ENCODE results near the gene HILPDA.

The HILPDA gene, protein sequence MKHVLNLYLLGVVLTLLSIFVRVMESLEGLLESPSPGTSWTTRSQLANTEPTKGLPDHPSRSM

DNA sequence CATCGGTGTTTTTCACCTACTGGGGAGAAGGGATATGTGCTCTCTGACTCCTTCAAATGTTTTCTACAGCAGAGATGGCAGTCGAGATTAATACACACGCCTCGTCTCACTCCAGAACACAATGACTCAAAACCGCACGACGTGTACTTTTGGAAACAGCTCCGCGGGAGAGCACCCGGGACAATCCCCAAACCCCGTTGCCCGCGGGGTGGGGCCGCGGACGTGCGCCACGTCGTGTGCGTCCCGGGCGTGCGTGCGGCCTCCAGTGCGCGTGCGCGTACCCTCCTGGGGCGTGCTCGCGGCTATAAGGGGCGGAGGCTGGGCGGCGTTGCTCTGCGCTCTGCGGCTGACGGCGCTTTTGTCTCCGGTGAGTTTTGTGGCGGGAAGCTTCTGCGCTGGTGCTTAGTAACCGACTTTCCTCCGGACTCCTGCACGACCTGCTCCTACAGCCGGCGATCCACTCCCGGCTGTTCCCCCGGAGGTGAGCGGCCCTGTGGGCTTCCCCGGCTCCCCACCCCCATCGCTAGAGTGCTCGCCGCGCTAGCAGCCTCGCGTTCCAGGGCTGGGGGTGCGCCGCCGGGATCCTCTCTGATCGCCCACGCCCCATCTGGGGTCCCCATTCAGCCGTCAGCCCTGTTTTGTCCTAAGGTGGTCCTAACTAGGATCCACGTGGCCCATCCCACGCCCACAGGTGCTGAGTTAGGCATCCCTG, at the start of gene HILPDA:
Gene HILPDA, plus strand, starts transcription at position 336 of the 712 bp plus-strand sequence. CDS start 1,391 bp downstream, outside the sequence.
- H3K27ac ChIP-seq = peak within 1 kb of the TSS; percentile 87
- peaks cover 31% of the 10 kb centered on the region for H3K36me3 ChIP-seq (ENCODE audit: insufficient read depth, low read length)
- peak within 1 kb of the TSS; percentile 89 for H3K4me3 ChIP-seq
- DNase-seq (ENCODE audit: low read depth, low spot score) = peak; percentile 52
- H3K9me3 ChIP-seq (ENCODE audit: low read depth, low read length) = no peaks in the 10 kb centered on the region
- TF ChIP-seq FOXP2 (optimal IDR thresholded peaks at IDR 0.05; ENCODE audit: control extremely low read depth, extremely low read length, insufficient read depth) (peak; percentile 83), POLR2AphosphoS5 (IDR thresholded peaks at IDR 0.05; ENCODE audit: borderline replicate concordance, low read depth, low read length) (peak; percentile 98), EZH2 (IDR thresholded peaks at IDR 0.05) (no peak)
- H3K9ac ChIP-seq (ENCODE audit: insufficient read length) = peak within 1 kb of the TSS; percentile 92

DNA sequence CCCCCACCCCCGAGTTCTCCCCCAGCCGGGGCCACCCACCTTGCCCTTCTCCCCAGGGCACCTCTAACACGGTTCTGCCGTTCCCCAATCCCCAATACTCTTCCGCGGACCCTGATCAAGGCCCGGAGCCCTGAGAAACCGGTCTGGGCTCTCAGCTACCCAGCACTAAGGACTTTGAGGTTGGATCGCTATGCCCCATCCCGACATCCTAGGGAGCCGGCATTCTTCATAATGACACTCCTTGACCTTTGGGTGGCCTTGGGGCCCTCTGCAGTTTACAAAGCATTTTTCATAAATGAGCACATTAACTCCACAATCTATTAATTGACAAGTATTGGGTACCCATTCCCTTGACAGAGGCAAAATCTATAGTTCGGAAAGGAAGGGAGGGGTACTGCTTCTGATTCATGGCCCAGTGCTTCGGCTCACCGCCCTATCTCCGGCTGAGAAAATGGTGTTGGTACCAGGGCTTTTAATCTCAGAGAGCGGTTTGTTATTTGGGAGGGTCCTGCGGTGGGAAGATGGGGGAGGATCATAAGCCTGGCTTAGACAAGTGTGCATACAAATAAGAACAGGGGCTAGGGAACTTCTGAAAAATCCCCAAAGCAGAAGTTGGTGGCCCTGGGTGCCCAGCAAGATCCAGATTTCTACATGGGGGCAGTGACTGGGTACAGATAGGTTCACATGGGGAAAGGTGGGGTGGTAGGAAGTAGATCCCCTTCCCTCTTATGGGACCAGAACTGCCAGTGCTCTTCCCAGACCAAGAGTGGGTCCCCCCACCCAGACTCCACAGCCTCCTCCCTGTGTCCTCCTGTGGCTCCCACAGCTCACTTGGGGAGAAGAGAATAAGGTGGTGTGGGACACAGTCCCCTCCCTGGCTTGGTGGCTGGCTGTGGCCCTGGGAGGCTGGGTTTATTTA, 49.1 kb upstream of the HILPDA start:
- Histone ChIP-seq H3K9ac (ENCODE audit: insufficient read length) (no peak overlapping the region), H3K4me3 (peak overlapping the region; percentile 42), H3K36me3 (ENCODE audit: insufficient read depth, low read length) (peaks cover 18% of the 10 kb centered on the region; the same call in 1 of the 2 replicates), H3K9me3 (ENCODE audit: low read depth, low read length) (no peaks in the 10 kb centered on the region), H3K27ac (peak overlapping the region; percentile 80)
- TF ChIP-seq FOXP2 (optimal IDR thresholded peaks at IDR 0.05; ENCODE audit: control extremely low read depth, extremely low read length, insufficient read depth) (no peak), POLR2AphosphoS5 (IDR thresholded peaks at IDR 0.05; ENCODE audit: borderline replicate concordance, low read depth, low read length) (no peak), EZH2 (IDR thresholded peaks at IDR 0.05) (no peak)
- DNase-seq (ENCODE audit: low read depth, low spot score) = no peak

DNA sequence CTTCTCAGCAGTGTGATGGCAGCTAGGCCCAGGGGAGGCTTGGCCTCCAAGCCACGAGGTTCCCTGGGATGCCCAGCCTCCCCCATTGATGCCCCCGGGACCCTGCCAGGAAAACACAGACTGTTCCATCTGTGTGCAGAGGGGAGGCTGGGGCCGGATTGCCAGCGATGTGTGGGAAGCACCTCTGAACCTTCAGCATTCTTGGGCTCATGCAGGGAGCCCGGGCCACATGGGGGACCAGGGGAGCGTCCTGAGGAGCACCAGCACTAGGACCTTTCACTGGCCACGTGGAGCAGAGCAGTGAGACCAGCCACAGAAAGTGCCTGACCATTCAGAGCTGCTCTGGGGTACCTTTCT, 48.5 kb upstream of the HILPDA start:
- no peak for TF ChIP-seq POLR2AphosphoS5 (IDR thresholded peaks at IDR 0.05; ENCODE audit: borderline replicate concordance, low read depth, low read length)
- TF ChIP-seq FOXP2 (optimal IDR thresholded peaks at IDR 0.05; ENCODE audit: control extremely low read depth, extremely low read length, insufficient read depth) = no peak
- no peak for TF ChIP-seq EZH2 (IDR thresholded peaks at IDR 0.05)
- no peak overlapping the region for H3K9ac ChIP-seq (ENCODE audit: insufficient read length)

DNA sequence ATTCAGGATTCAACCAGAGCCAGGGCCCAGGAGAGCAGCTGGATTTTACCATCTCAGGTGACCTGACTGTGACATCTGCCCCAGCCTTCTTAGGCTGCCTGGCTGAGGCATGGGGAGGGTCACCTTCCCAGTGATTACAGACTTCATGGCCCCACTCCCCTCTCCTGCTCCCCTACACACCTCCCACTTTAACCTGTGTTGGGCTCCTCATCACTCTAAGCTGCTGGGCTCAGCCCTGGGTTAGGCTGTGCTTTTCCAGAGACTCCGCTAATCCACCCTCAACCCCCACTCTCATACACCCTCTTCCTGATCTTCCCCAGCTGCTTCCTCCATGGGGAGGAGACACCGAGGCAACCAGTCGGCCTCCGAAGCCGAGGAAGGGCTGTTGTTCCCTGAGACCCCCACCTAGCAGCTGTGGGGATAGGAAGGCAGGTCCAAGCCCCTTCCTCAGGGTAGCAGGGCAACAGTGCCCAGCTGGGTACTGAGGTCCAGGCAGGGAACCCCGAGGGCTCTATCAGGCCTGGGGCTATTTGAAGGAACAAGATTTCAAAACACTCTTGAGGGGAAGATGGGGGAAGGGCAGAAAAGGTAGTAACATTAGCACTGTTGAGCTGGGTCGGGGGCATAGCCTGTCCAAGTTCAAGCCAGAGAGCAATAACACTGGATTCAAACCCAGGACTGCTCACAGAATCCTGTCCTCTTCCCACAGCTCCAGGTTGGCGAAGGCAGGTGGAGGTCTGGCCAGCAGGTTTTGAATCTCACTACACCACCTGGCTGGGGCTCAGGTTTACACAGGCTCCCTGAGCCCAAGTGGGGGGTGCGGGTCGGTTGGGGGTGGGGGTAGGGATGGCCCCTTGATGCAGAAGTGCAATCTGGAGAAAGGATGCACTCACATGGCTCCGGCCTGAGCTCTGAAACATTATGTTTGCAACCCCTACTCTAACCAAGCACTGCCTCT, 47.6 kb upstream of the HILPDA start:
- H3K36me3 ChIP-seq (ENCODE audit: insufficient read depth, low read length) = peaks cover 6% of the 10 kb centered on the region; the same call in 1 of the 2 replicates
- DNase-seq (ENCODE audit: low read depth, low spot score) = no peak
- peak overlapping the region; percentile 98 for H3K4me3 ChIP-seq
- TF ChIP-seq FOXP2 (optimal IDR thresholded peaks at IDR 0.05; ENCODE audit: control extremely low read depth, extremely low read length, insufficient read depth) (peak; percentile 8), EZH2 (IDR thresholded peaks at IDR 0.05) (no peak)
- H3K9me3 ChIP-seq (ENCODE audit: low read depth, low read length) = no peaks in the 10 kb centered on the region
- no peak overlapping the region; the same call in 1 of the 2 replicates for H3K27ac ChIP-seq
- H3K9ac ChIP-seq (ENCODE audit: insufficient read length) = no peak overlapping the region

More for the DNA sequence above, 48.5 kb upstream of the HILPDA start:
- Histone ChIP-seq H3K36me3 (ENCODE audit: insufficient read depth, low read length) (peaks cover 14% of the 10 kb centered on the region; the same call in 1 of the 2 replicates), H3K27ac (peak overlapping the region; percentile 80; the same call in 1 of the 2 replicates), H3K4me3 (no peak overlapping the region; the same call in 1 of the 2 replicates), H3K9me3 (ENCODE audit: low read depth, low read length) (no peaks in the 10 kb centered on the region)
- DNase-seq (ENCODE audit: low read depth, low spot score) = no peak

DNA sequence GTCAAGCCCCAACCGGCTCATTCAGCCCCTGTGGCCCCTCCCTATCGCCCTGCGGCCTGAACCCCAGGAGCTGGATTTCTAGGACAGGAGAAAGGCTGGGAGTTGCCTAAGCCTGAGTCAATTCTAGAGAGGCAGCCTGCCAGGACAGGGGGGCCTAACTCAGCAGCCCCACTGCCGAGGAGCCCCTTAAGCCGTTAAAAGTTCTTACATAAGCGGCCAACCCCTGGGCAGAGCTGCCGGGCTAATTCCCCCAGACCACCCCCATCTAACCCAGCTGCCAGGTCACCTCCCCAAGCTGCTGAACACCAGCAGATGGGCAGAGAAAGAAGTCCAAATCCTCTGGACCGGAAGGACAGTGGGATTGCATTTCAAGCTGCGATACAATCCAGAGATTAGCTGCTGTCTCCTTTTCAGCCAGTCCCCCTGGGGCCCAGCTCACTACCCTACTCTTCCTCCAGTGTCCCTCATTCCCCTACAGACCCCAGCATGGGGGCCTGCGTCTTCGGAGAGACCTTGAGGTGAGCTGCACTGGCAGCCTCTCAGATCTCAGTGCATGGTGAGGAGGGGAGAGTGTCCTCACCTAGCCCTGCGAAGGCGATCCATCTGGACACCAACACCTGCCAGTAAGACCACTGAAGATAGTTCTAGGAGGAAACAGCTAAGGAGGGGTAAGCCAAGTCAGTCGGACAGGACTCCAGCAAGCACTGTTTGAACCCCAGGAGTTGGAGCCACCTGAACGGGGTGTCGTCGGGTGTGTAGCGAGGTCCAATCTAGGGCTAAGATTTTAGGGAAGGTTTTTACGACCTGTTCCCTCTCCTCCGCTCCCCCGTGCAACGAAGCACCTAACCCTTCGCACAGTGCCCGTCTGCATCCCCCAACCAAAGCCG, 46.7 kb upstream of the HILPDA start:
- Histone ChIP-seq H3K27ac (no peak overlapping the region), H3K4me3 (peak overlapping the region; percentile 98), H3K9me3 (ENCODE audit: low read depth, low read length) (no peaks in the 10 kb centered on the region), H3K9ac (ENCODE audit: insufficient read length) (peak overlapping the region; percentile 51), H3K36me3 (ENCODE audit: insufficient read depth, low read length) (no peaks in the 10 kb centered on the region)
- TF ChIP-seq POLR2AphosphoS5 (IDR thresholded peaks at IDR 0.05; ENCODE audit: borderline replicate concordance, low read depth, low read length) (no peak), EZH2 (IDR thresholded peaks at IDR 0.05) (no peak), FOXP2 (optimal IDR thresholded peaks at IDR 0.05; ENCODE audit: control extremely low read depth, extremely low read length, insufficient read depth) (no peak)
- no peak for DNase-seq (ENCODE audit: low read depth, low spot score)

DNA sequence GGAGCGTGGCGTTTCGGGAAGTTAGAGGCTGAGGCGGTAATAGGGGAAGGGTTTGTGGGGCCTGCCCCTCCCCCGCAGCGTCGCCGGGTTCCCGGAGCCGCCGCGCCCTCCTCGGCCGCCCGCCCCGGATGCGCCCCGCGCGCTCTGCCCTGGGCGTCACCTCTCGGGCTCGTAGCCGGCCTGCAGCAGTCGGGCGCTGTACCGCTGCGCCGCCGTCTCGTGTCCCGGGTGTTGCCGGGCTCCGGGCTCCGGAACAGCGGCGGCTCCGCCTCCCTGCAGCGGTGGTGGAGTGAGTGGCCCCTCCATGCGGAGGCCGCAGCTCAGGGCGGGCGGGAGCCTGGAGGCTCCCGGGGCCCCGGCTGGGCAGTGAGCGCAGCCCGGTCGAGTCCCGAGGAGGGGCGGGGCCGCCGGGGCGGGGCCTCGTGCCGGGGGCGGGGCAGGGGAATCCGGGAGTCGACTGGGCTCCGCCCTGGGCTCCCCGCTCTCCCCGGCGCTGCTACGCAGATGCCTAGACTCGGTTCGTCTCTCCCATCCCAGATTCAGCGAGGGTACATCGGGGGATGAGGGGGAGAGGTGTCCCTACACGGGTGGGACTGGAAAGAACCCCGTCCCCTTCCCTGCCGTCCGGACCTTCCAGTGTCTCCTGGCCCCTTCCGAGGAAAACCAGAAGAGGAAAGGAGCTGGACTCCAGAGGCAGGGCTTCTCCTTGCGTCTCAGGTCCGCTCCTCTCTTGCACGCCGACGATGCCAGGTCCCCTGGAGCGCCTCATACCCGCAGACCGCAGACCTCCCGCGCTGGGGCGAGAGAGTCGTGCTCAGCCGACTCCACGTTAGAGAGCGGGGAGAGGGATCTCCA, 45.9 kb upstream of the HILPDA start, which contains the start of gene IMPDH1:
Gene IMPDH1, minus strand, starts transcription at position 387 of the 855 bp plus-strand sequence. Its CDS starts 81 bp downstream, at position 306.
- Histone ChIP-seq H3K27ac (no peak within 1 kb of the TSS), H3K4me3 (peak within 1 kb of the TSS; percentile 98)

More for the DNA sequence above, 45.9 kb upstream of the HILPDA start, which contains the start of gene IMPDH1:
- Histone ChIP-seq H3K9me3 (ENCODE audit: low read depth, low read length) (no peaks in the 10 kb centered on the region), H3K9ac (ENCODE audit: insufficient read length) (peak within 1 kb of the TSS; percentile 51), H3K36me3 (ENCODE audit: insufficient read depth, low read length) (no peaks in the 10 kb centered on the region)
- DNase-seq (ENCODE audit: low read depth, low spot score) = no peak
- TF ChIP-seq FOXP2 (optimal IDR thresholded peaks at IDR 0.05; ENCODE audit: control extremely low read depth, extremely low read length, insufficient read depth) (peak; percentile 56), POLR2AphosphoS5 (IDR thresholded peaks at IDR 0.05; ENCODE audit: borderline replicate concordance, low read depth, low read length) (peak; percentile 64), EZH2 (IDR thresholded peaks at IDR 0.05) (no peak)
